ENCODE data around the gene ADGRA1.

The ADGRA1 gene

DNA sequence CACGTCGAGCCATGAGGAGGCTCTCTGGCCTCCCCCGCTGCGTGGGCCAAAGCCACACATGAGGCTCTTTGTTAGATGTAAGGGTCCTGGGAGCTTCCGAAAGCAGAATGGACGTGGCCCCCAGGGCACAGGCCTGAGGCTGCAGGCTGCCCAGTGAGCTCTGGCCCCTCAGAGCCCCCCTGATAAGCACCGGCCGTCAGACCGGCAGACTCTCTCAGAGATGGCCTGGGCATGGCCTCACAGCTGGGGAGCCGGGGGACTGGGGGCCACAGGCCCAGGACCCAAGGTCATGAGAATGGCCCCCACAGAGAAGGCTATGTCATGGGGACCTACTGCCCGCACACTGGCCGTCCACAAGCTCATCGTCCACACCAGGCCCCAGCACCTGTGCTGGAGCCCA is 31.7 kb upstream of the ADGRA1 start:
- no peak for DNase-seq (ENCODE audit: low read depth in 2 of 2)

- no peak for DNase-seq (ENCODE audit: low read depth in 2 of 2)
Observed at GRCh38 chr10:133056651-133057178, 31.0 kb upstream of the ADGRA1 start.

- DNase-seq (ENCODE audit: low read depth in 2 of 2), result no peak
Observed at GRCh38 chr10:133058331-133059092, 29.2 kb upstream of the ADGRA1 start.

DNA sequence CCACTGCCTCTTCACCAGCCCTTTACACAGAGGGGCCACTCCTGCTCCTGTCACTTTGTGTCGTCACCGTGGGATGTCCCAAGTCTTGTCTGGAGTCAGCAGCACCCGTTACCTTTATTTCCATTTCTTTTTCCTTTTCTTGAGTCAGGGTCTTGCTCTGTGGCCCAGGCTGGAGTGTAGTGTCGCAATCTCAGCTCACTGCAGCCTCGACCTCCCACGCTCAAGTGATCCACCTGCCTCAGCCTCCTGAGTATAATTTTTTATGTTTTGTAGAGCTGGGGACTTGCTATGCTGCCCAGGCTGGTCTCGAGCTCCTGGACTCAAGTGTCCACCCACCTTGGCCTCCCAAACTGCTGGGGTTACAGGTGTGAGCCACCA is 28.6 kb upstream of the ADGRA1 start:
- no peak for DNase-seq (ENCODE audit: low read depth in 2 of 2)

DNA sequence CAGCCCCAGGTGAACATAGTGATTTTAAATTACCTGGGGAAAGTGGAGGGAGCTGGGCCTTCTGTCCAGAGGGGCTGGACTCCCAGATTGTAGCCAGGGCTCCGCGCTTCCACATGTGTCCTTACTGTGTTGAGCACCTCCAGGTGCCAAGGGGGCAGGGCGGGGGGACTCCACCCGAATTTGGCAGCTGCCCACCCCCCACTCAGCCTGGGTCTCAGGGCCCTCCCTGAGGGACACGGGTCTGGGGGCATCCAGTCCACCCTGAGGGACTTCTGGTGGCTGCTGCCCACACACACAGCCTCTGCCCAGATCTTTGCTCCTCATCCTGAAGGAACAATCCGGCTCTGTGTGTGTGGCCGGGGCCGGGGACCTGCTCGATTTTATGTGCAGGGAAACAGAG is 28.2 kb upstream of the ADGRA1 start:
- DNase-seq (ENCODE audit: low read depth in 2 of 2), result no peak

- DNase-seq (ENCODE audit: low read depth in 2 of 2), result no peak
Observed at GRCh38 chr10:133060022-133060421, 27.7 kb upstream of the ADGRA1 start.

- no peak for DNase-seq (ENCODE audit: low read depth in 2 of 2)
Observed at GRCh38 chr10:133060466-133060865, 27.3 kb upstream of the ADGRA1 start.

- no peak for DNase-seq (ENCODE audit: low read depth in 2 of 2)
Observed at GRCh38 chr10:133060881-133061280, 26.8 kb upstream of the ADGRA1 start.

- DNase-seq (ENCODE audit: low read depth in 2 of 2), result no peak
Observed at GRCh38 chr10:133061296-133062038, 26.3 kb upstream of the ADGRA1 start.

- no peak for DNase-seq (ENCODE audit: low read depth in 2 of 2)
Observed at GRCh38 chr10:133062085-133062484, 25.6 kb upstream of the ADGRA1 start.

DNA sequence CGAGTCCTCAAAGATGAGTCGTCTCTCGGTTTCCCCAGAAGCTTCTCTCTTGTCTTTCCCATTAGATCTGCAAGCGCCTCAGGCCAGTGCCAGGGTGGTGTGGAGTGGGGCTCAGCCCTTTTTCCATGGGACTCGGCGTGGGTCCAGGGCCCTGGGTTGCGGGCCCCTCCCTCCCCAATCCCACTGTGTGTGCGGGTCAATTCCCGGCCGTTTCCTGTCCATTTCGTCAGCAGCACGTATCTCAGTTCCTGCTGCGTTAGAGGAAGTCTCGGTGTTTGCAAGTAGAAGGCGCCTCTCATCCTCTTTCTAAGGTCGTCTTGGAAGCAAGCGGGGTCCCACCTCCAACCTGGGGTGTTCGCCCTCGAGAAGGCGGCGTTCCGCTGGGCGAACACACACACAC is 25.1 kb upstream of the ADGRA1 start:
- DNase-seq (ENCODE audit: low read depth in 2 of 2), result no peak

DNA sequence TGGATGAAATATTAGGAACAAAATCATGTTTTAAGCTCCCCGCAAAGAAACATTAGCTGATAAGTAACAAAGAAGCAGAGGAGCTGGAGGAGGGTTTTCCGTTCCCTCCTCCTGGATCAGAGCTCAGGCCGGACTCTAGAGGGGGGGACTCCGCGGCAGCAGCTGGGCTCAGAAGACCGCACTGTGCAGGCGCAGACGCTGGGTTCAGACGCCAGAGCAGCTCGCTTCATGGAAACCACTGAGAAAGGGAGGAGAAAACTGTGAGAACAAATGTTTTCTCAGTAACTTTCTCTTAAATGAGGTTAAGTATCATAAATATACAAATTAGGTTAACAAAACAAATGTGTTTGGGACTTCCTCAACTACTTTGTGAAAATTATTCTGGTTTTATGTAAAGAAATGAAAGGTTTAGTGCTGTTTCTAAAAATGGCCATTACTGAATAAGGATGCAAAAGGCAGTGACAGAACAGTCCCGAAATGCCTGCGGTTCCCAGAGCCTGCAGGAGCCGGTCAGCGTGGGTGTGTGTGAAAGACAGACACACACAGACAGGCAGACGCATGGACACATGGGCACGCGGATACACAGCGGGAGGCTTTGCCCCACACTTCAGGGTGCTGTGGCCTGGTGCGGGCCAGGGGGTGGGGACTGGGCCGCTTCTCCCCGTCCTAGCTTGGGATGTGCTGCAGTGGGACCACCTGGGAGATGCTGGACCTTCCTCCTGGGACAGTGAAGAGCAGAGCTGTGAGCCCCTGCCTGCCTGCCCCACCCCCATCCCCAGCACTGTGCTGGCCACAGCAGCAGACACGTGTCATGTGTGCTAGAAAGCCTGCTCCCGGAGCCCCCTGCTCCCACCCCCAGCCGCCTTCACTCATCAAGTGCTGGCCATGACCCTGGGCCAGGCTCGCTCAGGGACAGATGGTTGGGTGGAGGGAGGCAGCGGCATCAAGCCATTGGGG is 20.3 kb upstream of the ADGRA1 start:
- no peak for DNase-seq (ENCODE audit: low read depth in 2 of 2)

GRCh38 chr10:133068111-133069032 is 19.4 kb upstream of the ADGRA1 start:
- DNase-seq (ENCODE audit: low read depth in 2 of 2), result no peak

DNA sequence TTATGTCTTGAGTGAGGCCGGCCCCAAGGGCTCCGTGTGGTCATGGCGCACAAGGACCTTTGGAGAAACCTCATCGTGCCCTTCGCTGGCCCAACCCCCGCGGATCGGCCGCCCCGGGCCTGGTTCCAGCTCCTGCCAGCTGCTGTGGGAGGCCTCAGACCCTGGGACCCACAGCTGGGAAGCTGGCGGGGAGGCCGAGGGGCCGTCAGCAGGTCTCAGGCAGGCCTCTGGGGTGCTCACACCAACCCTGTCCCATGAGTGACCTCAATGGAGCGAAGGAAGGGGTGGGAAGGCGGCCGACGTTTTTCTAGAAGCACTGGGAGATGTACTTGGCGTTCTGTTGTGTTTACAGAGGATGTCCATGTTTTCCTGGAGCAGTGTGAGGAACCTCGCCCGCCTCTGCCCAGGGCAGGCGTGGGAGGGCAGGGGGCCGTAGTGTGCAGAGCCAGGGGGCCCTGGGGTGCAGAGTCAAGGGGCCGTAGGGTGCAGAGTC is 18.6 kb upstream of the ADGRA1 start:
- no peak for DNase-seq (ENCODE audit: low read depth in 2 of 2)

DNA sequence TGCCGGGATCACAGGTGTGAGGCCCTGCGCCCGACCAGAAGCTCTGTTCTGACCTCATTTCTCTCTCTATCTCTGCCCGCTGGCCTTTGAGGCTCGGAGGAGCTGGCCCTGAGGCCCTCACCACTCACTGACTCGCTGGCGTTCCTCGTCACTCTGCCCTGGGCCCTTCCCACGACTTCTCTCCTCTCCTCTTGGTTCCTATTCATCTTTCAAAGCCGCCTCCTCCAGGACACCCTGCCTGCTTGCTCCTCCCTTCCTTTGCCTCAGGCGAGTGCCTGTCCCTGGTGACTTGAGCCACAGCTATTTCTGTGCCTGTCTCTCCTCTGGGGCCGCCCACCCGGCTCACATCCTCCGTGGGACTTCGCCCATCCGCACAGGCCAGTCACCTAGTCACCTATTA is 17.3 kb upstream of the ADGRA1 start:
- DNase-seq (ENCODE audit: low read depth in 2 of 2), result no peak

DNA sequence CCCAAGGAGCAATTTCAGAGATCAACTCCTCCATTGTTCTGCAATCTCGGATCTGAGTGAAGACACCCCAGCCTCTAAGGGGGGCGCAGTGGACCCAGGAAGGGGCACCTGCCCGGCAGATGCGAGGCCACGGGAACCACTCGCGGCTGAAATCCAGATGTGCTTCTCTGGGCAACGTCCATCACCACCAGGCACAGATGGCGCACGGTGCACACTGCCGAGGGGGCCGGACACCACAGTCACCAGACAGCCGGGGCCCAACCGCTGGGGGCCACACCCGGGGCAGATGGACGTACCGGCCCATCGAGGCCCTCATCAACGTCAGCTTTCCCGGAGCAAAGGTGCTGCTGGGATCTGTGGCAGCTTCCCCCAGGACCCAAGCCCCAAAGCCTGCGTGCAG is 16.9 kb upstream of the ADGRA1 start:
- no peak for DNase-seq (ENCODE audit: low read depth in 2 of 2)

GRCh38 chr10:133071733-133072132 is 16.0 kb upstream of the ADGRA1 start:
- DNase-seq (ENCODE audit: low read depth in 2 of 2), result no peak

DNA sequence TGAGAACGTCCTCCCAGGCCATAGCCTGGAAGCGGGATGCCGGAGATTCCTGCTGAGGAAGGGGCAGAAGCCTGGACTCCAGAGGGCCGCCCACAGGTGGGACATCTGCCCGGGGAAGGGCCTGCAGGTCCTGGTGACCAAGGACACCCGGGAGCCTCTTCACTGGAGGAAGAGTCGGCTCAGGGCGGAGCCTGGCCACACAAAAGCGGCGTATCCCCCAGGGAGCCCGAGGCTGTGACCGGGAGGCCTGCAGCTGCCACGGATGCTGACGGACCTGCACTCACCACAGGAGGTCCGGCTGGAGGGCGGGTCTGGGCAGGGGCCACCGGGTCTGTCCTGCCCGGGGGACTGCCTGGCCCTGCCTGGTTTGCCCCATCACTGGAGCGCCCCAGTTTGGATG is 15.5 kb upstream of the ADGRA1 start:
- no peak for DNase-seq (ENCODE audit: low read depth in 2 of 2)

- DNase-seq (ENCODE audit: low read depth in 2 of 2), result no peak
Observed at GRCh38 chr10:133072720-133073390, 14.9 kb upstream of the ADGRA1 start.

Data from stimulated activated CD8-positive, alpha-beta memory T cell treated with anti-CD3 and anti-CD28 coated beads, Interleukin-2, amount 100 ng/mL, for 48 hours (primary cell).